Common myeloid progenitor, CD34-positive (primary cell): ENCODE data around the gene TM6SF1.

Source experiments
- CTCF ChIA-PET: fragments of 350-600 bp; sonication (Branson Sonifier 250); formaldehyde crosslinking; loops from one replicate; lab custom pipeline; 2021; ENCODE audit warnings: antibody characterized with exemption; lab: Charles Lee
- POLR2A ChIA-PET: fragments of 350-600 bp; sonication (Branson Sonifier 250); formaldehyde crosslinking; loops from one replicate; lab custom pipeline; 2021; ENCODE audit warnings: antibody characterized with exemption; lab: Charles Lee
- DNase-seq, 3 donors: peaks; one replicate each; pipeline versions ENCODE4 v3.0.0 to v3.0.0-alpha.2; 2013
- H3K27ac ChIP-seq, 2 experiments: 1 replicate in 1 of 2; 2 replicates in 1 of 2; pipeline ENCODE4 v1.7.0; 2013; ENCODE audit warnings: inconsistent platforms in 2 of 2, low read length in 2 of 2, mild to moderate bottlenecking in 2 of 2, low read depth in 1 of 2, moderate library complexity in 1 of 2; ENCODE audit not compliant: severe bottlenecking in 2 of 2, insufficient read depth in 1 of 2, poor library complexity in 1 of 2
- H3K27me3 ChIP-seq, 5 experiments: replicated peaks in 2 of 5; 1 replicate in 3 of 5; 2 replicates in 2 of 5; pipeline versions ENCODE4 v1.6.1 to v1.7.0; 2013; ENCODE audit warnings: low read length in 4 of 5, mild to moderate bottlenecking in 2 of 5, moderate library complexity in 2 of 5, inconsistent platforms in 1 of 5; ENCODE audit not compliant: insufficient read depth in 5 of 5, control insufficient read depth in 4 of 5
- H3K36me3 ChIP-seq, 4 experiments: 1 replicate in 2 of 4; 2 replicates in 2 of 4; pipeline versions ENCODE4 v1.6.1 to v1.7.0; 2013; ENCODE audit warnings: low read length in 3 of 4, control low read depth in 1 of 4, mild to moderate bottlenecking in 1 of 4; ENCODE audit not compliant: control insufficient read depth in 4 of 4, insufficient read depth in 4 of 4
- H3K4me1 ChIP-seq, 4 experiments: 1 replicate in 3 of 4; 2 replicates in 1 of 4; pipeline versions ENCODE4 v1.6.1 to v1.7.1; 2013; ENCODE audit warnings: low read length in 3 of 4, mild to moderate bottlenecking in 3 of 4, control low read depth in 1 of 4, inconsistent platforms in 1 of 4, moderate library complexity in 1 of 4; ENCODE audit not compliant: control insufficient read depth in 4 of 4, insufficient read depth in 4 of 4; ENCODE audit errors: control extremely low read depth in 1 of 4
- H3K4me3 ChIP-seq, 7 experiments: 1 replicate in 4 of 7; 2 replicates in 3 of 7; pipeline versions ENCODE4 v1.5.1 to v1.7.0; 2013; ENCODE audit warnings: mild to moderate bottlenecking in 7 of 7, low read length in 6 of 7, moderate library complexity in 6 of 7, inconsistent platforms in 2 of 7, low read depth in 2 of 7, control low read depth in 1 of 7; ENCODE audit not compliant: insufficient read depth in 4 of 7, control insufficient read depth in 1 of 7; ENCODE audit errors: extremely low read depth in 1 of 7
- H3K9me3 ChIP-seq, 5 experiments: 1 replicate in 4 of 5; 2 replicates in 1 of 5; pipeline versions ENCODE4 v1.6.1 to v1.7.1; 2013; ENCODE audit warnings: low read length in 4 of 5, mild to moderate bottlenecking in 2 of 5, inconsistent platforms in 1 of 5, low read depth in 1 of 5, moderate library complexity in 1 of 5; ENCODE audit not compliant: control insufficient read depth in 4 of 5, insufficient read depth in 2 of 5; ENCODE audit errors: control extremely low read depth in 1 of 5
- WGBS: methylation state at CpG from one replicate; pipeline ENCODE4 v1.1.5; 2013; ENCODE audit not compliant: insufficient coverage; 5-methylcytosine and 5-hydroxymethylcytosine counted together

TM6SF1 gene

DNA sequence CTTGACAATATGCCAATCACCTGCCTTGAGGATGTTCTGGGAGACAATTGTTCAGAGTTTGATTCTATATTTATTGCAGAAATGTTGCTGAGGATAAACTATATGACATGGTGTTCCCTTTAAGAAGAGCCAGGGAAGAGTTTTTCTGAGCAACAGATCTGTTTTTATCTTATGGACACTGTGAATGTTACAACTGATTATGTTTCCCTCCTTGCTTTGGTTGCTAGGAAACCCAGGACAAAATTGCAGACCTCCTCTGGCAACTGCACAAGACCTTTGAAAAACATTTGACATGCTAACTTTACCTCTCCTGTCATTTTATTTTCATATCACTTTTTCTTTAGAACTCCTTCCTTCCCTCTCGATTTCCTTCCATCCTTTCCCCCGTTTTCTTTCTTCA, 8.2 kb upstream of the TM6SF1 start:
- H3K36me3 ChIP-seq = no peaks in the 10 kb centered on the region
- H3K27ac ChIP-seq = no peak overlapping the region
- H3K4me1 ChIP-seq = peaks cover 2 to 13% (median 8%) of the 10 kb centered on the region in 4 experiments
- ChIA-PET CTCF (no interaction called here), POLR2A (no interaction called here)
- 92% methylated on average over 2 of the region's 2 CpGs for WGBS
- H3K4me3 ChIP-seq = no peak overlapping the region
- no peaks in the 10 kb centered on the region for H3K27me3 ChIP-seq
- H3K9me3 ChIP-seq = peaks cover 0 to 4% (median 2%) of the 10 kb centered on the region in 5 experiments
- DNase-seq = peak in 2 of 3 donors; percentile 37 to 57

DNA sequence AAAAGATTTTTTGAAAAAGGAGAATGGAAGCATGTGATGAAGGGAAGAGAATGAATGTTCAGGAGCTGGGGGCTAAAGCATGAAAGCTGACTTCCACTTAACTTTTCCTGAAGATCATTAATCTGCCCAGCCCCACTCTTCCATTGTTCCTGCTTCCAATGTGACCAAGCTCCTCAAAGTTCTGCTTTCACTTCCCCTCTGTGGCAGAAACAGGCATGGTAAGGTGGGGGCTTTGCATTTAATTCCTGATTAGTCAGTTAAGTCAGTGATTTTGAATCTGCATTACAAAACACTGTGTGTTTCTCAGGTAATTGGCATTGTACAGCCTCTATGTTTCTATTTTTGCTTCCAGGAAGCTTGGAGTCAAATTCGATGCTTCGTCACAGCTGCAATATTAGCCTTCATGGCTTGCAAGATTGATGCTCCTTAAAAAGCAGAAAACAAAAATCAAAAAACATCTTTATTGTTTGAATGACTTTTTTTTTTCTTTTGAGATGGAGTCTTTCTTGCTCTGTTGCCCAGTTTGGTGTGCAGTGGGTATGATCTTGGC, 7.3 kb upstream of the TM6SF1 start:
- H3K27me3 ChIP-seq = no peaks in the 10 kb centered on the region
- no peak overlapping the region for H3K27ac ChIP-seq
- H3K4me1 ChIP-seq = peaks cover 2 to 13% (median 8%) of the 10 kb centered on the region in 4 experiments
- DNase-seq = peak in 2 of 3 donors; percentile 37 to 64
- CTCF ChIA-PET = interaction anchor here (0.7 to 2.1 kb wide), 2 partner anchors 14 to 926 kb away, joined by 3 to 4 read pairs; no protein-coding TSS in a partner anchor
- peaks cover 0 to 4% (median 2%) of the 10 kb centered on the region in 5 experiments for H3K9me3 ChIP-seq
- POLR2A ChIA-PET = interaction anchor here (1.0 kb wide), 1 partner anchor 8 kb away, joined by 4 read pairs; no protein-coding TSS in a partner anchor
- 7% methylated on average over 2 of the region's 2 CpGs for WGBS
- H3K36me3 ChIP-seq = no peaks in the 10 kb centered on the region
- H3K4me3 ChIP-seq = no peak overlapping the region

DNA sequence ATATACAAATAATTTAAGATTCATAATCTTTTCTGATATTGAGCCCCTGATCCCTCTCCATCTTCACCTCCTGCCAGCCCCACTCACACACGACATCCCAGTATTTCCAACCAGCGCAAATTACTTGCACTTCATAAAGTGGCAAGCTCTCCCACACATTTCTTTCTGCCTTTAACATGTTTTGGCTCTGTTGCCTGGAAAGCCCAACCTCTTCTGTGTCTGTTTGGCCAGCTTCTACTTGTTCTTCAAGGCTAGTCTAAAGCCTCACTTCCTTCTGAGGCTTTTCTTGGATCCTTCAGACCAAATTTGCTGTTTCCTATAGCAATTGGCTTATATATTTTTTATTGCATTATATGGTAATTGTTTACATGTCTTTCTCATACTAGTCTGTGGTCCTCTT, 5.1 kb upstream of the TM6SF1 start:
- Histone ChIP-seq H3K4me3 (no peak overlapping the region), H3K27me3 (peaks cover 0 to 2% (median 0%) of the 10 kb centered on the region in 5 experiments), H3K36me3 (no peaks in the 10 kb centered on the region), H3K27ac (no peak overlapping the region), H3K4me1 (peaks cover 3 to 20% (median 14%) of the 10 kb centered on the region in 4 experiments), H3K9me3 (peaks cover 0 to 4% (median 2%) of the 10 kb centered on the region in 5 experiments)
- CTCF ChIA-PET = interaction anchor here (2.1 kb wide), 1 partner anchor 12 kb away, joined by 4 read pairs; no protein-coding TSS in a partner anchor
- 100% methylated on average over 2 of the region's 2 CpGs for WGBS
- no peak for DNase-seq
- POLR2A ChIA-PET = no interaction called here

DNA sequence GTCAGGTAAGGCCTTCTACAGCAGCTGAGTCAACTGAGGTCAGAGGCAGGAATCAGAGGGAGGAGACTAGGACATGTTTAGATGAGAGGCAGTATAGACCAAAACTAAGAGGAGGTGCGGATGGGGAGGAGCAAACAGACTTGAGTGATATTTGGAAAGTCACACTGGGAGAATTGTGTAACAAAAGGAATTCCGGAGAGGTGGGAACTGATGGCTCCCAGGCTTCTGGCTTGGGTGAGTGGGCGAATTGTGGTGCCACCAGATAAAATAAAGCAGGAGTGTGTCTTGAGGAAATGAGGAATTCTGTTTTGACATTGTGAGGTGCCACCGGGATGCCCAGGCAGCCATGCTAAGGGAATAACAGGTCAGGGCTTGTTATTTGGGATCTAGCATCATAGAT, 3.3 kb upstream of the TM6SF1 start:
- Histone ChIP-seq H3K27ac (no peak overlapping the region), H3K4me1 (peaks cover 7 to 38% (median 31%) of the 10 kb centered on the region in 4 experiments), H3K4me3 (no peak overlapping the region), H3K27me3 (peaks cover 0 to 10% (median 0%) of the 10 kb centered on the region in 5 experiments), H3K9me3 (no peaks in the 10 kb centered on the region), H3K36me3 (no peaks in the 10 kb centered on the region)
- 100% methylated on average over 4 of the region's 4 CpGs for WGBS
- CTCF ChIA-PET = no interaction called here
- no peak for DNase-seq
- POLR2A ChIA-PET = no interaction called here

DNA sequence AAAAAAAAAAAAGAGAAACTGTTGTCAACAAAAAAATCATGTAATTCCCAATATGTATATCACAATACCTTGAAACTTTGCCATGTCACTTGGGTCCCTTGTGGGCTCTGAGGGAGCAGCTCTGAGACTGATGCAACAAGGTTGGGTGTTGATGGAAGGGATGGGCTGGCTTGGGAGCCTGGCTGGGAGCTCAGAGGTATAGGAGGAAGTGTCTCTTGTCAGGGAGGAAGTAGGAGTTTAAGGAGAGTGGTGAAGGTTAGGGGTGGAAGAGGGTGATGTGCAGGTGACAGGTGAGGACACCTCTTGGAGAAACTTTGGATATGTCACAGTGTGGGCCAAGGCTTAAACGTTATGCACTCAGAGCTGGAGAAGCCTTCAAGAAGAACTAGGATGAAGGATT, 2.0 kb upstream of the TM6SF1 start:
- Histone ChIP-seq H3K36me3 (no peaks in the 10 kb centered on the region), H3K9me3 (no peaks in the 10 kb centered on the region), H3K27me3 (peaks cover 0 to 10% (median 0%) of the 10 kb centered on the region in 5 experiments), H3K4me1 (peaks cover 6 to 33% (median 30%) of the 10 kb centered on the region in 4 experiments), H3K27ac (no peak overlapping the region), H3K4me3 (no peak overlapping the region)
- ChIA-PET POLR2A (interaction anchor here (0.7 kb wide), 1 partner anchor 119 kb away, joined by 3 read pairs; the partner anchor contains the start of gene RAMAC), CTCF (interaction anchor here (0.9 to 1.2 kb wide), 2 partner anchors 13 to 18 kb away, joined by 3 read pairs; no protein-coding TSS in a partner anchor)
- no peak for DNase-seq
- 100% methylated on average over 1 of the region's 1 CpG for WGBS

DNA sequence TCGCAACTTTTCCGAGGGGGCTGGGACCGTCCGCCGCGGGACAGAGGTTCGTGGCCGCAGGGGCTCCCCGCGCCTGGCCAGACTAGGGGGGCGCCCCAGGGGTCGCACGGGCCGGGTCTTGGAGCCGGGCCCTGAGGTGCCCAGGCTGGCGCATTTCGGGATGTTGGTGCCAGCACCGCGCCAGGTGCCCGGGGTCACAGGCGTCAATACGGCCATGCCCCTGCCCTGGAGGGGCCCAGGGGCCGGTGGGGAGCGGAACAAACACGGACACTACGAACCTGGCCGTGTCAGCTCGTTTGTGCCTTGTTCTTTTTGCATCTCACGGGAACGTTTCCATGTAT, 366 bp downstream of the TM6SF1 start:
- Histone ChIP-seq H3K27me3 (peaks cover 0 to 10% (median 0%) of the 10 kb centered on the region in 5 experiments), H3K9me3 (no peaks in the 10 kb centered on the region), H3K36me3 (no peaks in the 10 kb centered on the region), H3K27ac (no peak overlapping the region), H3K4me3 (peak overlapping the region; percentile 28 to 80 (median 67)), H3K4me1 (peaks cover 5 to 32% (median 29%) of the 10 kb centered on the region in 4 experiments)
- 0% methylated on average over 24 of the region's 30 CpGs for WGBS
- CTCF ChIA-PET = interaction anchor here (1.1 to 2.3 kb wide), 3 partner anchors 10 to 99 kb away, joined by 3 to 5 read pairs (median 5); no protein-coding TSS in a partner anchor
- no peak for DNase-seq
- POLR2A ChIA-PET = interaction anchor here (0.6 to 2.8 kb wide), 5 partner anchors 40 to 1468 kb away, joined by 3 to 14 read pairs (median 6); partner anchors contain the start of genes BTBD1 and HDGFL3
